PC-3 (cell line): ENCODE measurements around the gene FUT8. TPM values are rescaled to one million over a fixed set of nuclear protein-coding genes. Genes with fewer than 3 reads are reported as not detected.

Source experiments
- ATAC-seq: fragments of 200-7000 bp; cut with Tn5 transposase; 2 replicates; pipeline ENCODE4 v1.9.1; 2020; ENCODE audit warnings: mild to moderate bottlenecking, moderate library complexity
- BruUV-seq: library from RNA; stranded (reverse); fragments of 400-500 nt; replicated peaks from 2 replicates; lab custom pipeline; 2021; lab: Mats Ljungman, UMichigan
- CTCF ChIA-PET: fragments of 300-600 bp; sonication (Branson Sonifier 250); formaldehyde crosslinking; loops from one replicate; lab custom pipeline; 2022; ENCODE audit warnings: antibody characterized with exemption; lab: Charles Lee
- POLR2A ChIA-PET: fragments of 300-600 bp; sonication (Branson Sonifier 250); formaldehyde crosslinking; loops from one replicate; lab custom pipeline; 2022; ENCODE audit warnings: antibody characterized with exemption; ENCODE audit not compliant: unreplicated experiment; lab: Charles Lee
- DNase-seq: peaks from one replicate; pipeline ENCODE4 v3.0.0-alpha.2; 2015
- H2AFZ ChIP-seq: fragments of 300-600 bp; sonication (generic); 2 replicates; pipeline ENCODE4 v1.6.0; 2016; ENCODE audit warnings: antibody characterized with exemption, low read length
- H3F3A ChIP-seq: fragments of 300-600 bp; sonication (generic); one replicate; pipeline ENCODE4 v1.6.0; 2017; ENCODE audit warnings: antibody characterized with exemption, low read length, control low read depth, mild to moderate bottlenecking; ENCODE audit not compliant: unreplicated experiment
- H3K27ac ChIP-seq: fragments of 300-600 bp; sonication (generic); 2 replicates; pipeline ENCODE4 v1.5.1; 2016; ENCODE audit warnings: mild to moderate bottlenecking, low read length
- H3K27me3 ChIP-seq: fragments of 300-600 bp; sonication (generic); 2 replicates; pipeline ENCODE4 v1.6.1; 2016; ENCODE audit warnings: low read length, mixed read lengths
- H3K36me3 ChIP-seq: fragments of 300-600 bp; sonication (generic); 2 replicates; pipeline ENCODE4 v1.6.1; 2016; ENCODE audit warnings: low read depth, mixed run types, low read length, mixed read lengths
- H3K4me1 ChIP-seq: fragments of 300-600 bp; sonication (generic); 2 replicates; pipeline ENCODE4 v1.5.1; 2016; ENCODE audit warnings: low read length; ENCODE audit not compliant: insufficient read depth
- H3K4me2 ChIP-seq: fragments of 300-600 bp; sonication (generic); 2 replicates; pipeline ENCODE4 v1.6.0; 2016; ENCODE audit warnings: low read length
- H3K4me3 ChIP-seq: fragments of 300-600 bp; sonication (generic); 2 replicates; pipeline ENCODE4 v1.5.1; 2016; ENCODE audit warnings: mild to moderate bottlenecking, low read length, mixed read lengths
- H3K79me2 ChIP-seq: fragments of 300-600 bp; sonication (generic); 2 replicates; pipeline ENCODE4 v1.6.1; 2017; ENCODE audit warnings: low read length, mixed read lengths
- H3K9ac ChIP-seq: fragments of 300-600 bp; sonication (generic); 2 replicates; pipeline ENCODE4 v1.6.0; 2016; ENCODE audit warnings: mild to moderate bottlenecking, low read length
- H3K9me2 ChIP-seq: fragments of 300-600 bp; sonication (generic); replicated peaks from 2 replicates; pipeline ENCODE4 v1.6.1; 2016; ENCODE audit warnings: mixed run types, low read length, mixed read lengths
- H3K9me3 ChIP-seq: fragments of 300-600 bp; sonication (generic); 2 replicates; pipeline ENCODE4 v1.6.1; 2016; ENCODE audit warnings: low read length, mixed read lengths
- H4K20me1 ChIP-seq: fragments of 300-600 bp; sonication (generic); 2 replicates; pipeline ENCODE4 v1.6.1; 2016; ENCODE audit warnings: low read length, mixed read lengths
- CTCF ChIP-seq: fragments of 300-600 bp; sonication (generic); conservative IDR thresholded peaks from 2 replicates; pipeline ENCODE4 v1.5.1; 2017; ENCODE audit warnings: antibody characterized with exemption, low read depth, mild to moderate bottlenecking, low read length
- EZH2 ChIP-seq: fragments of 300-600 bp; sonication (generic); IDR thresholded peaks from one replicate; pipeline ENCODE4 v1.6.1; 2017; ENCODE audit warnings: antibody characterized with exemption, mild to moderate bottlenecking, low read length; ENCODE audit not compliant: unreplicated experiment
- EZH2phosphoT487 ChIP-seq: fragments of 300-600 bp; sonication (generic); IDR thresholded peaks from 2 replicates; pipeline ENCODE4 v1.6.1; 2018; ENCODE audit warnings: mild to moderate bottlenecking, antibody characterized with exemption, low read length, borderline replicate concordance
- intact Hi-C: fragments of 100-400 bp; cut with micrococcal nuclease; formaldehyde crosslinking; loops from 2 replicates; pipeline ENCODE4 v1.9.0; 2023
- total RNA-seq: library from RNA; depleted of rRNA; stranded (reverse); fragments of >200 nt; gene quantifications from 2 replicates; pipeline ENCODE4 v1.2.3, GENCODE V29; 2014

FUT8 gene
- total RNA-seq, 1 experiment from 2014 or later = 132 TPM

DNA sequence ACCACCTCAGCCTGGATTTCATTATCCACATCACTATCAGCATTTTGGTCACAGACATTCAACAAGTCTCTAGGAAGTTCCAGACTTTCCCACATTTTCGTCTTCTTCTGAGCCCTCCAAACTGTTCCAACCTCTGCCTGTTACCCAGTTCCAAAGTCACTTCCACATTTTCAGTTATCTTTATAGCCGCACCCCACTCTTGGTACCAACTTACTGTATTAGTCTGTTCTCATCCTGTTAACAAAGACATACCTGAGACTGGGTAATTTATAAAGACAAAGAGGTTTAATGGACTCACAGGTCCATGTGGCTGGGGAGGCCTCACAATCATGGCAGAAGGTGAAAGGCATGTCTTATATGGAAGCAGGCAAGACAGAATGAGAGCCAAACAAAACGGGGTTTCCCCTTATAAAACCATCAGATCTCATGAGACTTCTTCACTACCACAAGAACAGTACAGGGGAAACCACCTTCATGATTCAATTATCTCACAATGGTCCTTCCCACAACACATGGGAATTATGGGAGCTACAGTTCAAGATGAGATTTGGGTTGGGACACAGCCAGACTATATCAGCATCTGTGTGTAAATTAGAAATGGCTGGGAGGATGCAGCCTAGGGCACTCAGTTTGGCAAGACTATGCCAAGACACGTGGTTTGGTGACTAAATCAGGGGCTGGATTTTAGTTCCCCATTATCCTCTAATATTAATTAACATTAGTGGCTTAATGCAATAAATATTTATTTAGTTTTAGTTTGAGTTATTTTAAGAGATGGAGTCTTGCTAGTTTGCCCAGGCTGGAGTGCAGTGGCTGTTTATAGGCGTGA is 16.2 kb upstream of the FUT8 start:
- Histone ChIP-seq H3K9ac (no peak overlapping the region), H3K4me2 (no peak overlapping the region), H3K9me3 (peaks cover 13% of the 10 kb centered on the region; the same call in 1 of the 2 replicates), H3F3A (no peaks in the 10 kb centered on the region), H3K27me3 (no peaks in the 10 kb centered on the region), H3K4me1 (no peaks in the 10 kb centered on the region), H3K9me2 (no peaks in the 10 kb centered on the region), H4K20me1 (no peaks in the 10 kb centered on the region), H3K4me3 (no peak overlapping the region), H2AFZ (no peak overlapping the region), H3K79me2 (no peaks in the 10 kb centered on the region), H3K36me3 (no peaks in the 10 kb centered on the region; the same call in 1 of the 2 replicates), H3K27ac (no peak overlapping the region)
- POLR2A ChIA-PET = no interaction called here
- no peak for ATAC-seq
- no peak for DNase-seq
- TF ChIP-seq CTCF (no peak), EZH2phosphoT487 (no peak), EZH2 (no peak)
- CTCF ChIA-PET = no interaction called here
- intact Hi-C loops = no loop called here
- BruUV-seq = no TSS peak

- intact Hi-C loops = no loop called here
- no TSS peak for BruUV-seq
- H3K27me3 ChIP-seq = no peaks in the 10 kb centered on the region
- H3K79me2 ChIP-seq = no peaks in the 10 kb centered on the region
- peaks cover 5% of the 10 kb centered on the region for H3K4me1 ChIP-seq
- H3K27ac ChIP-seq = no peak overlapping the region
- no peaks in the 10 kb centered on the region for H3K9me3 ChIP-seq
- ATAC-seq (peak; percentile 15), DNase-seq (peak; percentile 48)
- H2AFZ ChIP-seq = no peak overlapping the region
- TF ChIP-seq CTCF = no peak
- TF ChIP-seq EZH2phosphoT487 = no peak
- TF ChIP-seq EZH2 = no peak
- CTCF ChIA-PET = interaction anchor here (0.7 to 0.8 kb wide), 2 partner anchors 9 to 152 kb away, joined by 3 to 4 read pairs; partner anchors contain the start of gene FUT8
- no peaks in the 10 kb centered on the region for H3K36me3 ChIP-seq
- POLR2A ChIA-PET = no interaction called here
- H3K4me3 ChIP-seq = no peak overlapping the region
- no peak overlapping the region for H3K9ac ChIP-seq
- no peak overlapping the region for H3K4me2 ChIP-seq
- no peaks in the 10 kb centered on the region for H3F3A ChIP-seq
- no peaks in the 10 kb centered on the region for H3K9me2 ChIP-seq
- no peaks in the 10 kb centered on the region for H4K20me1 ChIP-seq
These were observed 9.3 kb upstream of the FUT8 start for GRCh38 chr14:65403231-65403630.

- Histone ChIP-seq H3K27ac (no peak overlapping the region), H4K20me1 (no peaks in the 10 kb centered on the region), H3K4me3 (no peak overlapping the region), H3K9me2 (no peaks in the 10 kb centered on the region), H3F3A (no peaks in the 10 kb centered on the region), H3K36me3 (no peaks in the 10 kb centered on the region), H3K4me1 (peaks cover 14% of the 10 kb centered on the region), H3K27me3 (no peaks in the 10 kb centered on the region), H3K9ac (no peak overlapping the region), H3K9me3 (no peaks in the 10 kb centered on the region), H3K4me2 (no peak overlapping the region), H2AFZ (no peak overlapping the region), H3K79me2 (peaks cover 23% of the 10 kb centered on the region)
- ChIA-PET CTCF (no interaction called here), POLR2A (no interaction called here)
- no TSS peak for BruUV-seq
- TF ChIP-seq EZH2phosphoT487 (no peak), EZH2 (no peak), CTCF (no peak)
- DNase-seq (no peak), ATAC-seq (no peak)
- intact Hi-C loops = no loop called here
These were observed 4.4 kb upstream of the FUT8 start for GRCh38 chr14:65408113-65408512.
